ENCODE measurements around the gene WNK1.

DNA sequence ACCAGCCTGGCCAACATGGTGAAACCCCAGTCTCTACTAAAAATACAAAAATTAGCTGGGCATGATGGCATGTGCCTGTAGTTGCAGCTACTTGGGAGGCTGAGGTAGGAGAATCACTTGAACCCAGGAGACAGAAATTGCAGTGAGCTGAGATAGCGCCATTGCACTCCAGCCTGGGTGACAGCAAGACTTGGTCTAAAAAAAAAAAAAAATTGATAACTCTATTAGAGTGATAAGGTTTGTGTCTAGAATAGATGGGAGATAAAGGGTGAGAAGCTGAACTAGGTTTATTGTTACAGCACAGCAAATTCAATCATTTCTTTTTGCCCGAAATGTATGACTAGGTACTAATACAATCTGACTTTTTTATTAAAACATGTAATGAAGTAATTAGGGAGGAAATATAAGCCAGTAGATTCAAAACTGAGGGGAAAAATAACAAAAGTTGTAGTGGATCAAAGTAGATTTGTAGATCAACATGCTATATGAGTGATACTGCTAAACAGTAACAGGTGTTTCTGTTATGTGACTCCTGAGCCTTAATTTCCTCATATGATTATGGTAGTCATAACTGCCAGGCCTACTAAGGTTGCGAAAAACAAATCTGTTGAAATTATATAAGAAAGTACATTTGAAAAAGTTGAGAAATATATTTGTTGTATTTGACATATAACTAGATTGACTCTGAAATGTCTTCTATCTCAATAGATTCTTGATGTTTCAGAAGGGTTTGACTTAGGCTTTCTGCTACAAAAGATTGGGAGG is 83.6 kb downstream of the WNK1 start:
- TF ChIP-seq, protein P1, sequence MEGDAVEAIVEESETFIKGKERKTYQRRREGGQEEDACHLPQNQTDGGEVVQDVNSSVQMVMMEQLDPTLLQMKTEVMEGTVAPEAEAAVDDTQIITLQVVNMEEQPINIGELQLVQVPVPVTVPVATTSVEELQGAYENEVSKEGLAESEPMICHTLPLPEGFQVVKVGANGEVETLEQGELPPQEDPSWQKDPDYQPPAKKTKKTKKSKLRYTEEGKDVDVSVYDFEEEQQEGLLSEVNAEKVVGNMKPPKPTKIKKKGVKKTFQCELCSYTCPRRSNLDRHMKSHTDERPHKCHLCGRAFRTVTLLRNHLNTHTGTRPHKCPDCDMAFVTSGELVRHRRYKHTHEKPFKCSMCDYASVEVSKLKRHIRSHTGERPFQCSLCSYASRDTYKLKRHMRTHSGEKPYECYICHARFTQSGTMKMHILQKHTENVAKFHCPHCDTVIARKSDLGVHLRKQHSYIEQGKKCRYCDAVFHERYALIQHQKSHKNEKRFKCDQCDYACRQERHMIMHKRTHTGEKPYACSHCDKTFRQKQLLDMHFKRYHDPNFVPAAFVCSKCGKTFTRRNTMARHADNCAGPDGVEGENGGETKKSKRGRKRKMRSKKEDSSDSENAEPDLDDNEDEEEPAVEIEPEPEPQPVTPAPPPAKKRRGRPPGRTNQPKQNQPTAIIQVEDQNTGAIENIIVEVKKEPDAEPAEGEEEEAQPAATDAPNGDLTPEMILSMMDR (IDR thresholded peaks at IDR 0.05) = no peak
- TF ChIP-seq POLR2A (IDR thresholded peaks at IDR 0.05) = no peak

Data from lower leg skin (tissue), 3 donors.